Gastrocnemius medialis (tissue), 4 donors: Measurements from ENCODE around the gene LHX5.

Source experiments
- CTCF ChIP-seq, 5 experiments: fragments of 450-650 bp in 3 of 5; fragments of 200-600 bp in 2 of 5; sonication (generic) in 2 of 5; IDR thresholded peaks in 4 of 5; conservative IDR thresholded peaks in 1 of 5; 1 replicate in 4 of 5; 2 replicates in 1 of 5; pipeline ENCODE4 v1.5.1; 2016 to 2019; ENCODE audit warnings: antibody characterized with exemption in 5 of 5, mild to moderate bottlenecking in 3 of 5, moderate library complexity in 3 of 5
- POLR2A ChIP-seq, 2 donors: fragments of 450-650 bp; IDR thresholded peaks; one replicate each; pipeline ENCODE4 v1.6.1; 2017; ENCODE audit warnings: antibody characterized with exemption in 2 of 2, mild to moderate bottlenecking in 2 of 2, moderate library complexity in 2 of 2

GRCh38 chr12:113448873-113449272 is 22.8 kb downstream of the LHX5 start:
- TF ChIP-seq CTCF (IDR thresholded peaks at IDR 0.05 in 4 of 5, conservative IDR thresholded peaks at IDR 0.05 in 1 of 5) (no peak), POLR2A (IDR thresholded peaks at IDR 0.05) (no peak)
